Thyroid gland (tissue), 4 donors: ENCODE results near the gene AGBL4.

ENCODE experiments used
- CTCF ChIP-seq, 6 experiments: fragments of 200-600 bp in 3 of 6; fragments of 450-650 bp in 3 of 6; sonication (generic) in 3 of 6; IDR thresholded peaks; one replicate each; pipeline ENCODE4 v1.5.1; 2016 to 2019; ENCODE audit warnings: antibody characterized with exemption in 6 of 6, mild to moderate bottlenecking in 2 of 6, inconsistent platforms in 1 of 6, moderate library complexity in 1 of 6
- POLR2A ChIP-seq, 2 donors: fragments of 450-650 bp; IDR thresholded peaks; one replicate each; pipeline ENCODE4 v1.6.1; 2017; ENCODE audit warnings: antibody characterized with exemption in 2 of 2, mild to moderate bottlenecking in 2 of 2, moderate library complexity in 1 of 2

GRCh38 chr1:48746906-48747305 is 1276.8 kb downstream of the AGBL4 start:
- TF ChIP-seq CTCF (IDR thresholded peaks at IDR 0.05) (no peak), POLR2A (IDR thresholded peaks at IDR 0.05) (no peak)
